GM10847 (cell line): ENCODE measurements around the gene HOXD12.

Experiments used
- POLR2A ChIP-seq: IDR thresholded peaks from 2 replicates; pipeline ENCODE4 v1.6.1; 2011; ENCODE audit not compliant: insufficient read length; ENCODE audit errors: extremely low read depth

HOXD12 gene

DNA sequence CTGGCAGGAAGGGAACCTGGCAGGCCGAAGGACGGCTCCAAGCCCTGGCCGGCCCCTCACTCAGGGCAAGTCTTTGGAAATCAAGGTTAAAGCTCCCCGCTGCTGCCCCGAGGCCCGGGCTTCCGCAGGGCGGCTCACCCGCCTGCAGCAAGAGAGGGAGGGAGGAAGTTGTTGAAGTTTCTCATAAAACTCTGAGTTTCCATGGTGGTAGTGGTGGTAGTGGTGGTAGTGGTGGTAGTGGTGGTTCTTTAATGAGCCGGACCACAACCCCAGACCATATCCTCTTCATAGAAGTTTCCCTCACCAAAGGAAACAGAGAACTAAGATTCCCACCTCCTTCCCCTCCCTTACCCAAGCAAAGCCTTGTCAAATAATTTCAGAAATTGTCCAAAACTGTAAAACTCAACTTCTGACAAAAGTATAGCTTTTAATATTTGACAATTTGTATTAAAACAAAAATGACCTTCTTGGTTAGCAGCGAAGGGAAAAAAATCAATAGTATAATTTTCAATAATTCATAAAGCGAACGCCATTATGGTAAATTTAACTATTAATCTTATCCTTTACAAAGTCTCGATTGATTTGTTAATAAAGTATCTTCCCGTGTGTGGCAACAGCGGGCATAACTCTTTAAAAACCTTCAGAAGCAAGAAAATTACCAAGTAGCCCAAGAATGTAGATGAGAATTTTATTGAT, 15.5 kb downstream of the HOXD12 start:
- no peak for TF ChIP-seq POLR2A

DNA sequence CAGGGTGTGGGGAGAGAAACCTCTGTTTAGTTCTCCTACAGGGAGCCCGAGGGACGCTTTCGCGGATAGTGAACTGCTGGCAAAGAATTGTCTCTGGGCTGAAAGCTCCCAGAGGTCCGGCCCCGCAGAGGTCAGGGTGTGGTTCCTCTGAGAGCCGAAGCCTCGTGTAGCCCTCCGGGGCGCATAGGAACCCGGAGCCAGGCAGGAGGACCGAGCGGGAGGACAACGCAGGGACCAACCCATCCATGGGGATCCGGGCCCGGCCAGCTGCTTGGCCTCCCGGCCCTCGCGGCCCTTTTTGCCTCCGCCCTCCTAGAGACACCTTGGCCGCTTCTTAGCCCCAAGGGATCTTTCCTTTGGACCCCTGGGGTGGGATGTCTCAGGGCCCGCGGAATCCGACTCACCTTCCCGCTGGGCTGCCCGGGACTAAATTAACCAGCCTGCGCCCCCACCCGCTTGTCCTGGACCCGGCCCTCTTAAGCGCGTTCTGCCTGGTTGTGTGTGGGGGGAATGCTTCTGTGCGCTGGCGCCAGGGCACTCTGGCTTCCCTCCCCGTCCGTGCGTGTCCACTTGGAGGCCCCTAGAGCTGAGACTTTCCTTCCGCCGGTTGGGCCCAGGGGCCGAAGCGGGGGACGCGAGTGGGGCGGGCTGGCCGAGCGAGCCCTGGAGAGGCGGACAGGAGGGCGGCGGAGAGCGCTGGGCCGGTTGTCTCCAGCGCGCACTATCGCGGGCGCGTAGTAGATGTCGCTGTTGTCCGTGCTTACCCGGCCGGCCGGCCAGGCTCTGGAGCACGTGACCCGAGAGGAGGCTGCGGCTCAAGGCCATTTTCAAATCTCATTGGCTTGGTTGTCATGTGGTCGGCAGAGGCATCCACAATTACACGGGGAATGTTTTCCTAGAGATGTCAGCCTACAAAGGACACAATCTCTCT, 16.6 kb downstream of the HOXD12 start, which contains the start of gene HOXD10:
HOXD10 (plus strand) TSS at position 896 of the 931 bp plus-strand sequence. CDS start 56 bp downstream, outside the sequence.
- no peak for TF ChIP-seq POLR2A

DNA sequence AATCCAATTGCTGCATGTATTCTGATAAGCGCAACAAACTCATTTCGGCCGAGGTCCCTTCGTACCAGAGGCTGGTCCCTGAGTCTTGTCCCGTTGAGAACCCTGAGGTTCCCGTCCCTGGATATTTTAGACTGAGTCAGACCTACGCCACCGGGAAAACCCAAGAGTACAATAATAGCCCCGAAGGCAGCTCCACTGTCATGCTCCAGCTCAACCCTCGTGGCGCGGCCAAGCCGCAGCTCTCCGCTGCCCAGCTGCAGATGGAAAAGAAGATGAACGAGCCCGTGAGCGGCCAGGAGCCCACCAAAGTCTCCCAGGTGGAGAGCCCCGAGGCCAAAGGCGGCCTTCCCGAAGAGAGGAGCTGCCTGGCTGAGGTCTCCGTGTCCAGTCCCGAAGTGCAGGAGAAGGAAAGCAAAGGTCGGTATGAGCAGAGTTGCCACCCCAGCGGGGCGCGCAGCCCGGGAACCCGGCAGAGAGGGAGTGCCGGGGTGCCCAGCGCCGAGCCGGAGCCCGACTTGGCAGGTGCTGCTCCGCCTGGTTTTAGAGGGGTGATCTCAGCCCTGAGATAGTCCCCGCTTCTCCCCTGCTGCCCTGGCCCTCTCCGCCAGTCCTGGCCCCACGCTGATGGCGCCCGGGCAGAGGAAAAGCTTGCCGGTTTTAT, 17.7 kb downstream of the HOXD12 start:
- TF ChIP-seq POLR2A: no peak

DNA sequence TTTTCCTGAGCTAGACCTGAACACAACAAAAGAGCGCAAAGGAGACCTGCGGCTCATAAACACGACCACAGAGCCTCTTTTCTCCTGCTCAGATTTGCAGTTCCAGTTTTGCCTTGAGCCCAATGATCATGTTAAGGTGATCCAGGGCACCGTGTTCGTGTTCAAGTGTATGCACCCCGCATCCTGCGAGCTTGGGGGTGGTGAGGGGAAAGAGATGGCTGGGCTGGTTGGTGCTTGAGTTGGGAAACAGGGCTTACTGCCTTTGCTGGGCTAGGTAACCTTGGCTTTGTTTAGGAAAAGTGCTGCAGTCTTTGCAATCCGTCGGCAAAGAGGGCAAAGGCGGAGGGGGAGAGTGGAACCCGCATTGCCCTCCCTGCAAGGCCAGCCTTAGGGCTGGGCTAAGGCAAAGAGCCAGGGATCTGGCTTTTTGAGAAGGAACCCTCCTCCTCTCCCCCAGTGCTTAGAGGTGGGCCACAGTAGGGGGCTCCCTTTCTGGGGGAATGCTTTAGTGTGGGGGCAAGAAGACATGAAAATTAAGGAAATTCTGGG, 18.3 kb downstream of the HOXD12 start:
- TF ChIP-seq POLR2A: no peak

DNA sequence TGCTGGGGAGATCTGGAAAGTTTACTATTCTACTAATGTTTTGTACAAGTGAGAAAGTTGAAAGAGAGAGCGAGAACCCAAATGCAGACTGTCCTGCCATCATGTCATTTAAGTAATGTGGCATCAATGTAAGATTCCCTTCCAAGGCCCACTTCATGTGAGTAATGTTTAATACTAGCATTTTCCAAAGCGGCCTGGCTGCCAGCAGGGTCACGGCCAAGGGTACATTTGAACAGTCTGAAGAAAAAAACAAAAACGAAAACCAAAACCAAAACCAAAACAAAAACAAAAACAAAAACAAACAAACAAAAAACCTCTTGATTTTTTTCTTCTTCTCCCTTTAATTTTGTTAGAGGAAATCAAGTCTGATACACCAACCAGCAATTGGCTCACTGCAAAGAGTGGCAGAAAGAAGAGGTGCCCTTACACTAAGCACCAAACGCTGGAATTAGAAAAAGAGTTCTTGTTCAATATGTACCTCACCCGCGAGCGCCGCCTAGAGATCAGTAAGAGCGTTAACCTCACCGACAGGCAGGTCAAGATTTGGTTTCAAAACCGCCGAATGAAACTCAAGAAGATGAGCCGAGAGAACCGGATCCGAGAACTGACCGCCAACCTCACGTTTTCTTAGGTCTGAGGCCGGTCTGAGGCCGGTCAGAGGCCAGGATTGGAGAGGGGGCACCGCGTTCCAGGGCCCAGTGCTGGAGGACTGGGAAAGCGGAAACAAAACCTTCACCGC, 19.2 kb downstream of the HOXD12 start:
- no peak for TF ChIP-seq POLR2A

DNA sequence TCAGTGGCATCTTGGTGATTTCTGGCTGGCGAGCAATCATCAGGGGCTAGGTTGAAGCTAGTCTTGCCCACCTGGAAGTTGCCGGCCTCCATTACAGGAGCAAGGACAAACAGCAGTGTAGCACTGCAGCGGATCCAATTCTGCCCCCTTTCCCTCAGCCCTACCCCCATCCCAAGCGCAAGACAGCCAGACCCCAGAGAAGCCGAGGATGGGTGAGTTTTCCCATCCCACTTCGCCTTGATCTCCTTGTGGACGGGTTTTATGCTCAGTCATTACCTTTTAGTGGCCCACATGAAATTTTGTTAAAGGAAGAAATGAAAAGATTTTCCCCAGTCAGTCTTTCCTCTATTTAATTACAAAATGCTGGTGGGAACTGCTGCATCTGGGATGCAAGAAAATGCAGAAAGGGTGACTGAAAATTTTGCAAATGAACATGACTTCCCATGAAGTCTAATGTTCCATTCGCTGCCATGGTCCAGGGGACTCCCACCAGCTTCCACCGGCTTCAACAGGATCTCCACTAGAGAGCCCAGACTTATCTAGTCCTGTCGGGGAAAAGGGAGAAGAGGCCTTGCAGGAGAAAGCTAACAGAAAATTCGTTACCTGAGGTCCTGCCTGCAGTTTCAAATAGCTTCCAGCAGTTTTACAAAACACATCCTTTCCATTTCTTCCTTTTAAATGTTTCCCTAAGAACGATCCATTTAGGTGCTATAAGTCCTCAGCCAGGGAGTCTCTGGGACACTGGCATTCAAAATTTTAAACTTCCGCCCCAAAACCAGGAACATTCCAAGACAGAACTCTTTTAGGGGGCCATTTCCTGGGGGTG, 21.0 kb downstream of the HOXD12 start:
- no peak for TF ChIP-seq POLR2A

DNA sequence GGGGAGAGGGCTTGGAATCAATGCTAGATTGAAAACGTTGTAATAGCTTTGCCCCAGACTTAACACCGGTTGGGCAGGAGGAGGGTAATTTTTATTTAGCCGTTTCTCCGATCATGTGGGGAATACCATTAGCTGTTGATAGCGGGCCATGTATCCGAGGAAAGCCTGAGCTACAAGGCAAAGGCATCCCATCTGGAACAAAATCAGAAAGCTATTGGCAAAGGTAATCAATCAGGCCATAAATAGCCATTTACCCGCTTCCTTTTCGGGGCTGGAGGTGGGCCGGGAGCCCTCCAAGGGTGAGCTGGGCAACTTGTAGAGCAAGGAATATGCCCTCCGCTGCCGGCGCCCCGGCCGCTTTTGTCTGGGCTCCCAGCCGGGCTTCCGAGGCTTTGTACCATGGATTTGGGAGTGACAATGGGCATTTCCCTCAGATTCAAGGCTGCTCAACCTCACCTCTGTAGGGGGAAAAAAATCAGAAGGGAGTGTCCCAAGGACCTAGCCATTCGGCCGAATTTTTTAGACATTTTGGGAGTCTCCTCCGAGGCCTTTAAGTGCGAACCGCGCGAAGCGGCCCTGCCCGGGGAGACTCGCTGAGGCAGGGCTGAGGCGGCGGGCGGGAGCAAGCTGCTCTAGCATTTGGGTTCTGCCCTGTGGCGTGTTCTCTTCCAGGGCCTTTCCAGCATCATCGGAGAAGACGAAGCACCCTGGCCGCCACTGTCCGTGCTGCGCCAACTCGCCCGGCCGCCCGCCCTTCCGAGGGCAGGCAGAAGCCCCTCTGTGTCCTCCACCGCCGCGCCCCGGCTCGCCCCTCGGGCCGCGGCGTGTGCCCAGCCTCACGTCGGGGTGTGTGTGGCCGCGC, 21.8 kb downstream of the HOXD12 start:
- TF ChIP-seq POLR2A: no peak

DNA sequence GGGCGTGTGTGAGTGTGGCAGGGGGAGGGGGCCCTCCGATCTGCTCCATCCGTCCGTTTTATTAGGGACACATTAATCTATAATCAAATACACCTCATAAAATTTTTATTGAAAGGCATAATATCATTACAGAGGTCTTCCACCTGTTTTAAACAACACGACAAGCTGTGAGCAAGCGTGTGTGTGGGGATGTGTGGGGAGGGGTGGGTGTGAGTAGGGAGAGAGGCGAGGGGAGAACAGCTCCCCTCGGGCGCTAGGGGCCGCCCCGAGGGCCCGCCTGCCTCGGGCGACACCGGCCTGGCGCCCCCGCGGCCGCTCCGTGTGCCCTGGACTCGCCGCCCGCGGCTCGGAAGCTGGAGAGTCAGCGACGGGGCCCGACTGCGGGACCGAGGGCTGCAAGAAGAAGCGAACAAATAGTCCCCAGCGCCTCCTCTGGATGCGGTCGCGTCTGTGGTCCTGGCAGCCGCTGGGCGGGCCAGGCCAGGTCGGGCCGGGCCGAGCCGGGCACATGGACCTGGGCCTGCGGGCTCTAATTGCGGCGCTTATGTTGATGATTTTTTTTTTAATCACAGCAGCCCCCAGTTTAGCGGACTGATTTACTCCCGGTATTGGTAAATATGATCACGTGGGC, 22.6 kb downstream of the HOXD12 start:
- no peak for TF ChIP-seq POLR2A

DNA sequence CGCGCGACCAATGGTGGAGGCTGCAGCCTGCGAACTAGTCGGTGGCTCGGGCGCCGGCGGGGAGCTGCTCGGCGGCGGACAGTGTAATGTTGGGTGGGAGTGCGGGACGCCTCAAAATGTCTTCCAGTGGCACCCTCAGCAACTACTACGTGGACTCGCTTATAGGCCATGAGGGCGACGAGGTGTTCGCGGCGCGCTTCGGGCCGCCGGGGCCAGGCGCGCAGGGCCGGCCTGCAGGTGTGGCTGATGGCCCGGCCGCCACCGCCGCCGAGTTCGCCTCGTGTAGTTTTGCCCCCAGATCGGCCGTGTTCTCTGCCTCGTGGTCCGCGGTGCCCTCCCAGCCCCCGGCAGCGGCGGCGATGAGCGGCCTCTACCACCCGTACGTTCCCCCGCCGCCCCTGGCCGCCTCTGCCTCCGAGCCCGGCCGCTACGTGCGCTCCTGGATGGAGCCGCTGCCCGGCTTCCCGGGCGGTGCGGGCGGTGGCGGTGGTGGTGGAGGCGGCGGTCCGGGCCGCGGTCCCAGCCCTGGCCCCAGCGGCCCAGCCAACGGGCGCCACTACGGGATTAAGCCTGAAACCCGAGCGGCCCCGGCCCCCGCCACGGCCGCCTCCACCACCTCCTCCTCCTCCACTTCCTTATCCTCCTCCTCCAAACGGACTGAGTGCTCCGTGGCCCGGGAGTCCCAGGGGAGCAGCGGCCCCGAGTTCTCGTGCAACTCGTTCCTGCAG, 23.3 kb downstream of the HOXD12 start, which contains the start of gene HOXD9:
HOXD9 (plus strand) TSS at position 37 of the 728 bp plus-strand sequence; CDS start at position 87, 50 bp downstream.
- no peak for TF ChIP-seq POLR2A

DNA sequence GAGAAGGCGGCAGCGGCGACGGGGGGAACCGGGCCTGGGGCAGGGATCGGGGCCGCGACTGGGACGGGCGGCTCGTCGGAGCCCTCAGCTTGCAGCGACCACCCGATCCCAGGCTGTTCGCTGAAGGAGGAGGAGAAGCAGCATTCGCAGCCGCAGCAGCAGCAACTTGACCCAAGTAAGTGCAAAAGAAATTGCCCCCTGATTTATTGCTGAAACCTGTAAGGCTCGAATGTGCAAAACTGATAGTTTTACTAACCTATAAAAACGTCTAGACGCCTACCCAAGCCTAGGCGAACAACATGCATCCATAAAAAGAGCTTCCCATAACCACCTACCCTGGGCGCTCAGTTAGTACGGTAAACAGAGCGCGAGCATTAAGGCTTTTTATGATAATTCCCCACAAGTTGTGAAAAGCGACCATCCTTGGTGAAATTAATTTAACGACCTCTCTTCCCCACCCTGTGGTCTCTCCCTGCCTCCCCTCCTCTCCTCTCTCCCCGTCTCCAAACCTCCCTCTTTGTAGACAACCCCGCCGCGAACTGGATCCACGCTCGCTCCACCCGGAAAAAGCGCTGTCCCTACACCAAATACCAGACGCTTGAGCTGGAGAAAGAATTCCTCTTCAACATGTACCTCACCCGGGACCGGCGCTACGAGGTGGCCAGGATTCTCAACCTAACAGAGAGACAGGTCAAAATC, 24.0 kb downstream of the HOXD12 start:
- no peak for TF ChIP-seq POLR2A
